ENCODE results near the gene C1orf94. TPM values are rescaled to one million over a fixed set of nuclear protein-coding genes. Genes with fewer than 3 reads are reported as not detected.

C1orf94 gene
- total RNA-seq, 1 donor from 2014 or later: 0.37 TPM

- Mint-ChIP-seq H3K4me3 (peak overlapping the region; percentile 90), H3K4me1 (peaks cover 29% of the 10 kb centered on the region), H3K36me3 (no peaks in the 10 kb centered on the region), H3K27me3 (ENCODE audit: insufficient read depth, low read depth) (peaks cover 36% of the 10 kb centered on the region), H3K27ac (no peak overlapping the region), H3K9me3 (no peaks in the 10 kb centered on the region)
- peak overlapping the region; percentile 100 for H3K4me2 ChIP-seq
- peaks cover 43% of the 10 kb centered on the region for H3F3A ChIP-seq (ENCODE audit: low read depth)
- DNase-seq (ENCODE audit: low spot score): peak; percentile 78
- no peaks in the 10 kb centered on the region for H3K9me3 ChIP-seq (ENCODE audit: low read depth)
- peaks cover 74% of the 10 kb centered on the region for H3K27me3 ChIP-seq
- H2AFZ ChIP-seq (replicated peaks): peak overlapping the region; percentile 48
- H3K4me3 ChIP-seq: peak overlapping the region; percentile 84
- H3K4me1 ChIP-seq: peaks cover 23% of the 10 kb centered on the region
- peak; percentile 83 for TF ChIP-seq EZH2 (IDR thresholded peaks at IDR 0.05)
- TF ChIP-seq, protein P1, sequence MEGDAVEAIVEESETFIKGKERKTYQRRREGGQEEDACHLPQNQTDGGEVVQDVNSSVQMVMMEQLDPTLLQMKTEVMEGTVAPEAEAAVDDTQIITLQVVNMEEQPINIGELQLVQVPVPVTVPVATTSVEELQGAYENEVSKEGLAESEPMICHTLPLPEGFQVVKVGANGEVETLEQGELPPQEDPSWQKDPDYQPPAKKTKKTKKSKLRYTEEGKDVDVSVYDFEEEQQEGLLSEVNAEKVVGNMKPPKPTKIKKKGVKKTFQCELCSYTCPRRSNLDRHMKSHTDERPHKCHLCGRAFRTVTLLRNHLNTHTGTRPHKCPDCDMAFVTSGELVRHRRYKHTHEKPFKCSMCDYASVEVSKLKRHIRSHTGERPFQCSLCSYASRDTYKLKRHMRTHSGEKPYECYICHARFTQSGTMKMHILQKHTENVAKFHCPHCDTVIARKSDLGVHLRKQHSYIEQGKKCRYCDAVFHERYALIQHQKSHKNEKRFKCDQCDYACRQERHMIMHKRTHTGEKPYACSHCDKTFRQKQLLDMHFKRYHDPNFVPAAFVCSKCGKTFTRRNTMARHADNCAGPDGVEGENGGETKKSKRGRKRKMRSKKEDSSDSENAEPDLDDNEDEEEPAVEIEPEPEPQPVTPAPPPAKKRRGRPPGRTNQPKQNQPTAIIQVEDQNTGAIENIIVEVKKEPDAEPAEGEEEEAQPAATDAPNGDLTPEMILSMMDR (IDR thresholded peaks at IDR 0.05): no peak
- TF ChIP-seq EZH2phosphoT487 (IDR thresholded peaks at IDR 0.05): peak; percentile 50
- H3K36me3 ChIP-seq: no peaks in the 10 kb centered on the region
- H3K9ac ChIP-seq: no peak overlapping the region
- peaks cover 11% of the 10 kb centered on the region for H3K79me2 ChIP-seq (ENCODE audit: low read depth)
- no peak overlapping the region for H3K27ac ChIP-seq
- peaks cover 5% of the 10 kb centered on the region for H4K20me1 ChIP-seq (ENCODE audit: low read depth)
Observed at GRCh38 chr1:34163792-34164731, 12.6 kb upstream of the C1orf94 start.

GRCh38 chr1:34164771-34165391 lies 11.8 kb upstream of the C1orf94 start, which contains the start of gene CSMD2:
Gene CSMD2, minus strand, starts transcription at chr1:34165230. Its CDS starts 133 bp downstream, at chr1:34165097.
- Mint-ChIP-seq H3K4me1 (peaks cover 29% of the 10 kb centered on the region), H3K9me3 (no peaks in the 10 kb centered on the region), H3K27me3 (ENCODE audit: insufficient read depth, low read depth) (peaks cover 34% of the 10 kb centered on the region), H3K36me3 (no peaks in the 10 kb centered on the region), H3K27ac (no peak within 1 kb of the TSS), H3K4me3 (peak within 1 kb of the TSS; percentile 89)
- H2AFZ ChIP-seq (replicated peaks): peak within 1 kb of the TSS; percentile 91
- H4K20me1 ChIP-seq (ENCODE audit: low read depth): peaks cover 5% of the 10 kb centered on the region
- peak within 1 kb of the TSS; percentile 84 for H3K4me3 ChIP-seq
- H3K27ac ChIP-seq: no peak within 1 kb of the TSS
- H3K9me3 ChIP-seq (ENCODE audit: low read depth): no peaks in the 10 kb centered on the region
- peaks cover 81% of the 10 kb centered on the region for H3K27me3 ChIP-seq
- H3K36me3 ChIP-seq: no peaks in the 10 kb centered on the region
- DNase-seq (ENCODE audit: low spot score): peak; percentile 88
- peak within 1 kb of the TSS; percentile 100 for H3K4me2 ChIP-seq
- no peak within 1 kb of the TSS for H3K9ac ChIP-seq
- peaks cover 11% of the 10 kb centered on the region for H3K79me2 ChIP-seq (ENCODE audit: low read depth)
- H3K4me1 ChIP-seq: peaks cover 23% of the 10 kb centered on the region
- no peak for TF ChIP-seq EZH2phosphoT487 (IDR thresholded peaks at IDR 0.05)
- TF ChIP-seq EZH2 (IDR thresholded peaks at IDR 0.05): no peak
- TF ChIP-seq, protein P1 (IDR thresholded peaks at IDR 0.05): no peak
- H3F3A ChIP-seq (ENCODE audit: low read depth): peaks cover 43% of the 10 kb centered on the region

DNA sequence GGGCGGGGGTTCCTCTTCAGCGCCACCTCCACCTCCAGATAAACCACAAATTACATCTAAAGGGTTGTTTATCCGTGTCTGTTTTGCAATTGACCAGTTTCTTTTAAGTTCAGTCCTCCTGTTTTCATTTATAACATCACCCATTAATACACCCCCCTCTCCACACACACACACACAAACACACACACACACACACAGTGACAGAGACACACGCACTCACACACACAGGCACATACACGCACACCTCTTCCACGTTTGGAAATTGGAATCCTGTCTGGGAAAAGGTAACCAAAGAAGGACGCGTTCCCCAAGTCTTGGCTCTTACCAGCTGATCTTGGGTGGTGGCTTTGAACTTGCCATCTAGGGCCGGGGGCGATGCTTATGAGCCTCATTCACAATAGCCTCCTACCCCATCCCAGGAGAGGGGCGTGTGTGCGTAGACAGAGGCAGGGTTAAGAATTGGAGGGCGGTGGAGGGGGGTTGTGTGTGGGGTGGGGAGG lies 11.2 kb upstream of the C1orf94 start:
- Mint-ChIP-seq H3K4me3 (peak overlapping the region; percentile 89), H3K4me1 (peaks cover 29% of the 10 kb centered on the region), H3K36me3 (no peaks in the 10 kb centered on the region), H3K27ac (no peak overlapping the region), H3K9me3 (no peaks in the 10 kb centered on the region), H3K27me3 (ENCODE audit: insufficient read depth, low read depth) (peaks cover 31% of the 10 kb centered on the region)
- TF ChIP-seq EZH2 (IDR thresholded peaks at IDR 0.05) (no peak), EZH2phosphoT487 (IDR thresholded peaks at IDR 0.05) (no peak)
- TF ChIP-seq, protein P1 (IDR thresholded peaks at IDR 0.05): no peak
- Histone ChIP-seq H3K79me2 (ENCODE audit: low read depth) (peaks cover 6% of the 10 kb centered on the region), H3K9ac (no peak overlapping the region), H3K27ac (no peak overlapping the region), H3K4me3 (peak overlapping the region; percentile 84), H3K4me1 (peaks cover 23% of the 10 kb centered on the region), H3K36me3 (no peaks in the 10 kb centered on the region), H3K4me2 (peak overlapping the region; percentile 100), H3F3A (ENCODE audit: low read depth) (peaks cover 43% of the 10 kb centered on the region), H2AFZ (replicated peaks) (peak overlapping the region; percentile 91), H4K20me1 (ENCODE audit: low read depth) (peaks cover 5% of the 10 kb centered on the region), H3K27me3 (peaks cover 85% of the 10 kb centered on the region), H3K9me3 (ENCODE audit: low read depth) (no peaks in the 10 kb centered on the region)
- DNase-seq (ENCODE audit: low spot score): peak; percentile 32
